Bronchial epithelial cell (primary cell): ENCODE results near the gene CEP70. TPM values are rescaled to one million over a fixed set of nuclear protein-coding genes. Genes with fewer than 3 reads are reported as not detected.
A peak's percentile ranks its signal among the peaks of the same experiment; 100 is the strongest.

Source experiments
- DNase-seq: peaks from one replicate; pipeline ENCODE4 v3.0.0-alpha.2; 2010; ENCODE audit warnings: low read depth
- FAIRE-seq: peaks from 2 replicates; lab custom pipeline; 2011; peaks lifted over from hg19 to GRCh38; lab: Jason Lieb, UNC
- H3K27me3 ChIP-seq: 2 replicates; pipeline ENCODE4 v1.5.1; 2011; ENCODE audit warnings: low read length; ENCODE audit not compliant: control insufficient read depth, insufficient read depth
- H3K36me3 ChIP-seq: 2 replicates; pipeline ENCODE4 v1.5.1; 2011; ENCODE audit warnings: low read length; ENCODE audit not compliant: control insufficient read depth, insufficient read depth
- H3K4me3 ChIP-seq: 2 replicates; pipeline ENCODE4 v1.5.1; 2011; ENCODE audit warnings: mild to moderate bottlenecking, low read depth, low read length, control low read depth
- CTCF ChIP-seq: IDR thresholded peaks from 2 replicates; pipeline ENCODE4 v1.5.1; 2011; ENCODE audit warnings: mild to moderate bottlenecking, moderate library complexity, low read length, control low read depth, inconsistent platforms; ENCODE audit not compliant: insufficient read depth, severe bottlenecking
- total RNA-seq: library from RNA; depleted of rRNA; stranded (reverse); fragments of >200 nt; gene quantifications from 2 replicates; pipeline ENCODE4 v1.2.1, GENCODE V29; 2014

CEP70 gene
- total RNA-seq: 18.2 and 29.2 TPM in 2 replicates

GRCh38 chr3:138594150-138594934 lies at the start of gene CEP70:
CEP70 (minus strand) TSS chr3:138594260; CDS start chr3:138572927, 21,333 bp downstream.
- FAIRE-seq (peak; percentile 76), DNase-seq (peak; percentile 91)
- no peaks in the 10 kb centered on the region for H3K27me3 ChIP-seq
- H3K4me3 ChIP-seq: peak within 1 kb of the TSS; percentile 65
- TF ChIP-seq CTCF: peak; percentile 70
- no peaks in the 10 kb centered on the region for H3K36me3 ChIP-seq

- no peak for FAIRE-seq
- TF ChIP-seq CTCF: no peak
- no peak for DNase-seq
- H3K36me3 ChIP-seq: no peaks in the 10 kb centered on the region
- no peaks in the 10 kb centered on the region for H3K27me3 ChIP-seq
- H3K4me3 ChIP-seq: no peak overlapping the region
These were observed 48.8 kb upstream of the CEP70 start for GRCh38 chr3:138642927-138643253.

- FAIRE-seq: no peak
- no peak overlapping the region for H3K4me3 ChIP-seq
- H3K36me3 ChIP-seq: no peaks in the 10 kb centered on the region
- TF ChIP-seq CTCF: no peak
- H3K27me3 ChIP-seq: no peaks in the 10 kb centered on the region
- no peak for DNase-seq
These were observed 48.3 kb upstream of the CEP70 start for GRCh38 chr3:138642226-138642926.

GRCh38 chr3:138640537-138640936 lies 46.5 kb upstream of the CEP70 start:
- Histone ChIP-seq H3K4me3 (no peak overlapping the region), H3K27me3 (no peaks in the 10 kb centered on the region), H3K36me3 (no peaks in the 10 kb centered on the region)
- TF ChIP-seq CTCF: no peak
- FAIRE-seq: no peak
- peak; percentile 22 for DNase-seq

- no peak for TF ChIP-seq CTCF
- FAIRE-seq (no peak), DNase-seq (no peak)
- Histone ChIP-seq H3K4me3 (no peak overlapping the region), H3K27me3 (no peaks in the 10 kb centered on the region), H3K36me3 (no peaks in the 10 kb centered on the region)
These were observed 44.6 kb upstream of the CEP70 start for GRCh38 chr3:138638641-138639040.
